GM18499 (cell line): Measurements from ENCODE around the gene TDRD5.
A peak's percentile ranks its signal among the peaks of the same experiment; 100 is the strongest.
"Not testable (repeated sequence)": the region's sequence is repeated elsewhere in the genome, so short reads cannot be mapped to it uniquely, and the experiment has no call there.

Experiments
- ATAC-seq: cut with Tn5 transposase; IDR thresholded peaks from one replicate; pipeline ENCODE4 v1.9.1; 2021; ENCODE audit warnings: moderate number of reproducible peaks; ENCODE audit not compliant: insufficient read depth, unreplicated experiment

TDRD5 gene

DNA sequence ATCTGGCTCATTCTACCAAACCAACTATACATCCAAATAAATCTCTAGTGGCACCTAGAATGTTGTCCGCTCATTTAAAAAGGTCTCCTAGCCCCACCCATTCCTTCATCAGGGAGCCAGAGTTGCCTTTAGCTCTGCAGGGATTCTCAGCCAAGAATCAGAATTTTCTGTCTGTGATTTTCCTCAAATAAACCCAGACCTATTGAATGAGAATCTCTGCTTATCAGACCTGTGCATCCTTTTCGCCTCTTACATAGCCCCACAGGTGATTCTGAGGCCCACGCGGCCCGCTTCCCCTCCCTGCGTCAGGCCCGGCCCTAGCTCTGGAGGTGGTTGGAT lies 410 bp upstream of the TDRD5 start:
- ATAC-seq, result no peak

DNA sequence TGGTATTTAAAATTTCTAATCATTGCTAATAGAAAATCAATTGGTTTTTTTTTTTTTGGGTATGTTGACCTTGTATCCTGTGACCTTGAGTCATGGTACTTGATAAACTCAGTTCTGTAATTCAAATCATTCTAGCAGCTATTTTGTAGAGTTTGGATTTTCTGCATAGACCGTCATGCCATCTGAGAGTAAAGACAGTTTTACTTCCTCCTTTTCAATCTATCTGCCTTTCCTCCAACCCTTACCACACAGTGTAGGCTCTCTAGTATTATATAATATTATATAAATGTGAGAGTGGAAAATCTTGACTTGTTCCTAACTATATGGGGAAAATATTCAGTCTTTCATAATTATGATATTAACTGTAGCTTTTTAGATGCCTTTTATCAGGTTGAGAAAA lies 7.0 kb downstream of the TDRD5 start:
- no peak for ATAC-seq

DNA sequence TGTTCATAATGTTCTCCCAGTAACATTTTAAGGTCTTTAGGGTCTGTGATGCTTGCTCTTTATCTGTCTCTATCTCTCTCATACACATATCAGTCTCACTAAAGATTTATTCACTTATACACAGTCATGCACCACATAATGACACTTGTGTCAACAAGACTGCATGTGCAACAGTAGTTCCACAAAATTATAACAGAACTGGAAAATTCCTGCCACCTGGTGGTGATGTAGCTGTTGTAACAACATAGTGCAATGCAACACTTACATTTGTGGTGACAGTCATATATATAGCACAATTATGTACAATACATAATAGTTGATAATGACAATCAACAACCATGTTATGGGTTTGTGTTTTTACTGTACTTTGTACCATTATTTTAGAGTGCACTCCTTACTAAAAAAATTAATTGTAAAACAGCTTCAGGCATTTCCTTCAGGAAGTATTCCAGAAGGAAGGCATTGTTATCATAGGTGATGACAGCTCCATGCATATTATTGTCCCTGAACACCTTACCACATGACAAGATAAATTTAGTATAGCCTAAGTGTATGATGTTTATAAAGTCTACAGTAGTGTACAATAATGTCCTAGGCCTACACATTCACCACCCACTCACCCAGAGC lies 8.1 kb downstream of the TDRD5 start:
- no peak for ATAC-seq

DNA sequence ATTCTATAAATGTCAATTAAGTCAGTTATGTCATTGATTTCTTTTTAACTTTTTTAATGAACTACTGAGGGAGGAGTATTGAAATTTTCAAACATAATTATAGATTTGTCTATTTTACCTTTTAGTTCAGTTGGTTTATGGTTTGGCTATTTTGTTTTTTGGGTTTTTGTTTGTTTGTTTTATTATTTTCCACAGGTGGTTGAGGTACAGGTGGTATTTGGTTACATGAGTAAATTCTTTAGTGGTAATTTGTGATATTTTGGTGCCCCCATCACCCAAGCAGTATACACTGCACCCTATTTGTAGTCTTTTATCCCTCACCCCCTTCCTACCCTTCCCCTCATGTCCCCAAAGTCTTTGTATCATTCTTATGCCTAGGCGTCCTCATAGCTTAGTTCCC lies 9.5 kb downstream of the TDRD5 start:
- no peak for ATAC-seq

GRCh38 chr1:179612361-179612760 lies 20.7 kb downstream of the TDRD5 start:
- ATAC-seq, result no peak

- no peak for ATAC-seq
Observed at GRCh38 chr1:179630719-179631118, 39.1 kb downstream of the TDRD5 start.

- ATAC-seq, result peak; percentile 46
Observed at GRCh38 chr1:179632868-179633267, 41.2 kb downstream of the TDRD5 start.

GRCh38 chr1:179637211-179637860 lies 45.7 kb downstream of the TDRD5 start:
- no peak for ATAC-seq

- no peak for ATAC-seq
Observed at GRCh38 chr1:179661018-179661417, 69.4 kb downstream of the TDRD5 start.

DNA sequence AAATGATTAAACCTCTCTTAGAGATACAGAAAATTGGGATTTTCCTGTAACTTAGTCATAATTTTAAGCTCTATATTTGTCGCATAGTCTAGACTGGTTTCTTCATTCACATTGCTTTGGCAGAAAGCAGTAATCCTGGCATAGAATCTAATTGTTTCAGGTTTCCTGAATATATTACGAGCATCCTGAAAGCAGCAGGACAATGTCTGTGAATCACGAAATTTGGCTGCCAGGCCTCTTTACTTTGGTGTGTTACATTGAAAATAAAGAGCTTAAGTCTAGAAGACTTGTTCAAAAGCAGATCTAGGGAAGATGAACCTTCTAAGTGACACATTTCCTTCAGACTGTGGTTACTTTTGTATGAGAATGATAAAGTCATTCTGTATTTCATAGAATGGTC lies 72.2 kb downstream of the TDRD5 start:
- ATAC-seq, result no peak

- no peak for ATAC-seq
Observed at GRCh38 chr1:179677882-179678281, 86.2 kb downstream of the TDRD5 start.

DNA sequence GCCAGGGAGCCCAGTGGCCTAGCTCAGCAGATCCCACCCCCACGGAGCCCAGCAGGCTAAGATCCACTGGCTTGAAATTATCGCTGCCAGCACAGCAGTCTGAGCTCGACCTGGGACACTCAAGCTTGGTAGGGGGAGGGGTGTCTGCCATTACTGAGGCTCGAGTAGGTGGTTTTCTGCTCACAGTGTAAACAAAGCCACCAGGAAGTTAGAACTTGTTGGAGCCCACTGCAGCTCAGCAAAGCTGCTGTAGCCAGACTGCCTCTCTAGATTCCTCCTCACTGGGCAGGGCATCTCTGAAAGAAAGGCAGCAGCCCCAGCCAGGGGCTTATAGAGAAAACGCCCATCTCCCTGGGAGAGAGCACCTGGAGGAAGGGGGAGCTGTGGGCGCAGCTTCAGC lies 102.9 kb downstream of the TDRD5 start:
- not testable (repeated sequence) for ATAC-seq

- no peak for ATAC-seq
Observed at GRCh38 chr1:179702946-179703539, 111.4 kb downstream of the TDRD5 start.

DNA sequence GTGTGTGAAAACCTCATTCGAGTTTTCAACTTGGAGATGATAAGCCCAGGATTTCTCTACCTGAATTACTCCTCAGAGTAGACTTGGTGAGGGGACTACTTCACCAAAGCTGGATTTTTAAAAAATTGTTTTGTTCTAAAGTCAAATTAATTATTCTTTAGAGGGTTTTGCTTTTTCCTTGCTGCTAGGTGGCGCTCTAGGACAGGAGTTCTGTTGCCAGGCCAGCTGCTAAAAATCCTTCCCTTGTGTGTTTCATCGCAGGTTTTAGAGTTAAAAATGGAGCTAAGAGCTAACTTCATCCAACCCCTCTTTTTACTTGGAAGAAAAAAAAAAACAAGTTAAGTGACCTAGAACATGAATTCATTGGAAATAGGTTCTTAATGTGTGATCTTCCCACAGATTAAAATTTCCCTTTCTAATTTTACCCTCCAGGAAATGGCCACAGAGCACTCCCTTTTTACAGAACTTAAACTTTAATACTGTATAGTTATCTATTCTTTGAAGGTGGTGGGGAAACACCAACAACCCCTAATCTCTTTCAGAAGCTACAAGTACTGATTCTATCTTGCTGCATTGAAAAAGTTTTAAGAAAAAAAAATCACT lies 114.8 kb downstream of the TDRD5 start:
- ATAC-seq, result no peak

- no peak for ATAC-seq
Observed at GRCh38 chr1:179707406-179707805, 115.8 kb downstream of the TDRD5 start.

GRCh38 chr1:179708434-179709195 lies 117.0 kb downstream of the TDRD5 start:
- no peak for ATAC-seq

DNA sequence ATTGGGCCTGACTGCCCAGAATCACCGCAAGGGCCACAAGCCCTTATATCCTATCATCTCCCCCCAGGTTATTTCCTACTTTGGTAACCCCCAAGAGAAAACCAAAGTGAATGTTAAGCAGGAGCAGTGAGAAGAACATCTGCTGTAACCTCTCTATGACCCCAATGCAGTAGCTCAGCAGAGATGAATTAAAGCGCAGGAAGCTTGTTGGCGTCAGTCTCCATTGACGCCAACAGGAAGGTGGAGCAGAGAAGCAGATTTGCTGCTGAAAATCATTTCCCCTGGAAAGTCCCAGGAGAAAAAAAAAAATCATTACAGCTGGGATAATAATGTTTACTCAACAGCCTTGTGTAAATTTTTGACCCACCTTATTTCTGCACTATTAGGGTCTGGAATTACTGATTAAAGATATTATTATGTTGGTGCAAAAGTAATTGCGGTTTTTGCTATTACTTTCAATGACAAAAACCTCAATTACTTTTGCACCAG lies 118.3 kb downstream of the TDRD5 start:
- peak; percentile 58 for ATAC-seq

- ATAC-seq, result no peak
Observed at GRCh38 chr1:179714159-179714558, 122.5 kb downstream of the TDRD5 start.

DNA sequence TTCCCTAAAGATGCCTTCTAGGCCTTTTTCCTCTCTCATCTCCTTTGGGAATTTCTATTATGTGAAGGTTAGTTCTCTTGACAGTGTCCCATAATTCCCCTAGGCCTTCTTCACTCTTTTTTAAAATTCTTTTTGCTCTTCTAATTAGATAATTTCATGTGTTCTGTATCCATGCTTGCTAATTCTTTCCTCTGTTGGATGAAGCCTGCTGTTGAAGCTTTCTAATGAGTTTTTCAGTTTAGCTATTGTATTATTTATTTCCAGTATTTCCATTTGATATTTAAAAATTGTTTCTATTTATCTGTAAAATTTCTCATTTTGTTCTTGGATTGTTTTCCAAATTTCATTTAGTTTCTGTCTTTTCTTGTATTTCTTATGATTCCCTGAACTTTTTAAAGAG lies 123.0 kb downstream of the TDRD5 start:
- no peak for ATAC-seq

GRCh38 chr1:179719272-179719671 lies 127.6 kb downstream of the TDRD5 start:
- ATAC-seq, result no peak

DNA sequence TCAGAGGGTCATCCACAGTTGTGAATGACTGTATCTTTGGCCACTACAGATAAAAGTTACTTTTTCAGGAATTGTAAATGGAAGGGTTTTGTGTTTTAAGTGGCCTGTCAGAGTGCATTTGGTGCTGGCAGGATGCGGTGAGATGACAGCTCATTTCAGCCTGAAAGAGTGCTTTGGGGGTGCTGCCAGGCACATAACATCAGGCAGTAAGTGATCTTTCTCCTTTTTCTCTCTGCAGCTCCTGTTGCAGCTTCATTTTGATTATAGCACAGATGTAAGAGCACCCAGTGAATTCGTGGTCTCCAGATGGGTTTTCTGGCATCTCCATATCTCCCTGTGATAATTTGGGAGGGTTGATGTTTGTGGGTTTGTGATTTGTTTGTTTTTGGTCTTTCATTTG lies 136.6 kb downstream of the TDRD5 start:
- no peak for ATAC-seq
